Gastroesophageal sphincter (tissue), 3 donors: Measurements from ENCODE around the gene VWCE.
"Not testable (repeated sequence)": the region's sequence is repeated elsewhere in the genome, so short reads cannot be mapped to it uniquely, and the experiment has no call there.

ENCODE experiments used
- POLR2A ChIP-seq, 2 donors: fragments of 450-650 bp; IDR thresholded peaks; one replicate each; pipeline ENCODE4 v1.6.1; 2017; ENCODE audit warnings: antibody characterized with exemption in 2 of 2, mild to moderate bottlenecking in 2 of 2, moderate library complexity in 1 of 2
- TF ChIP-seq, protein P1 (sequence below), 4 experiments: fragments of 200-600 bp in 2 of 4; fragments of 450-650 bp in 2 of 4; sonication (generic) in 1 of 4; IDR thresholded peaks; one replicate each; pipeline ENCODE4 v1.5.1; 2017 to 2019; ENCODE audit warnings: antibody characterized with exemption in 4 of 4, mild to moderate bottlenecking in 2 of 4, moderate library complexity in 2 of 4

DNA sequence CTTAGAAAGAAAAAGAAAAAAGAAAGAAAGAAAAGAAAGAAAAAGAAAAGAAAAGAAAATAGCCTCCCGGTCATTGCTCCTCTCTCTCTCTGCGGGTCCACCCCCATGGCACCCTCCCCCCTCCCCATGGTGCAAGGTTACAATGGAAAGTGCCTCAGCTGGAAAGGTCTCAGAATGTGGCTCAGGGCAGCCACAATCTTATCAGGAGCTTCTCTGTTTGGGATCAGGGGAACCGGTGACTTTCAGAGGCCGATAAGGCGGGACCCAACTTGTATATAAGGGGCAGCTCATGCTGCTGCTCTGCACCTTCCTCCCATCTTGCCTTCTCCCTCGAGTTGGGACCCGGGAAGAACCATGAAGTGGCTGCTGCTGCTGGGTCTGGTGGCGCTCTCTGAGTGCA is 73.1 kb downstream of the VWCE start, which contains the start of gene PGA4:
- not testable (repeated sequence) for TF ChIP-seq POLR2A (IDR thresholded peaks at IDR 0.05)
- TF ChIP-seq, protein P1, sequence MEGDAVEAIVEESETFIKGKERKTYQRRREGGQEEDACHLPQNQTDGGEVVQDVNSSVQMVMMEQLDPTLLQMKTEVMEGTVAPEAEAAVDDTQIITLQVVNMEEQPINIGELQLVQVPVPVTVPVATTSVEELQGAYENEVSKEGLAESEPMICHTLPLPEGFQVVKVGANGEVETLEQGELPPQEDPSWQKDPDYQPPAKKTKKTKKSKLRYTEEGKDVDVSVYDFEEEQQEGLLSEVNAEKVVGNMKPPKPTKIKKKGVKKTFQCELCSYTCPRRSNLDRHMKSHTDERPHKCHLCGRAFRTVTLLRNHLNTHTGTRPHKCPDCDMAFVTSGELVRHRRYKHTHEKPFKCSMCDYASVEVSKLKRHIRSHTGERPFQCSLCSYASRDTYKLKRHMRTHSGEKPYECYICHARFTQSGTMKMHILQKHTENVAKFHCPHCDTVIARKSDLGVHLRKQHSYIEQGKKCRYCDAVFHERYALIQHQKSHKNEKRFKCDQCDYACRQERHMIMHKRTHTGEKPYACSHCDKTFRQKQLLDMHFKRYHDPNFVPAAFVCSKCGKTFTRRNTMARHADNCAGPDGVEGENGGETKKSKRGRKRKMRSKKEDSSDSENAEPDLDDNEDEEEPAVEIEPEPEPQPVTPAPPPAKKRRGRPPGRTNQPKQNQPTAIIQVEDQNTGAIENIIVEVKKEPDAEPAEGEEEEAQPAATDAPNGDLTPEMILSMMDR (IDR thresholded peaks at IDR 0.05) = not testable (repeated sequence)
